H1 (cell line): ENCODE measurements around the gene JAKMIP1. TPM values are rescaled to one million over a fixed set of nuclear protein-coding genes. Genes with fewer than 3 reads are reported as not detected.

Source experiments
- CTCF ChIA-PET: fragments of 300-600 bp; sonication (Branson Sonifier 250); formaldehyde crosslinking; loops from one replicate; lab custom pipeline; 2021; ENCODE audit not compliant: partially characterized antibody; lab: Charles Lee
- POLR2A ChIA-PET: fragments of 300-600 bp; sonication (Branson Sonifier 250); formaldehyde crosslinking; loops from one replicate; lab custom pipeline; 2021; ENCODE audit warnings: inconsistent platforms; ENCODE audit not compliant: partially characterized antibody; lab: Charles Lee
- DNase-seq, 2 experiments: peaks; one replicate each; pipeline versions ENCODE4 v3.0.0 to v3.0.0-alpha.2; 2010 to 2022; ENCODE audit warnings: low spot score in 2 of 2, low read depth in 1 of 2, mixed read lengths in 1 of 2
- FAIRE-seq: peaks from 2 replicates; lab custom pipeline; 2011; peaks lifted over from hg19 to GRCh38; lab: Jason Lieb, UNC
- H2AFZ ChIP-seq: 2 replicates; pipeline ENCODE4 v1.8.1; 2012; ENCODE audit warnings: low read length, inconsistent platforms
- H2AK5ac ChIP-seq: 2 replicates; pipeline ENCODE4 v1.6.1; 2013; ENCODE audit warnings: low read depth, low read length
- H2BK120ac ChIP-seq: replicated peaks from 2 replicates; pipeline ENCODE3; 2013; ENCODE audit warnings: low read depth, low read length, inconsistent platforms
- H2BK12ac ChIP-seq: 2 replicates; pipeline ENCODE4 v1.6.1; 2013; ENCODE audit warnings: low read depth, low read length
- H2BK15ac ChIP-seq: 2 replicates; pipeline ENCODE4 v1.6.1; 2013; ENCODE audit warnings: low read length
- H2BK20ac ChIP-seq: 2 replicates; pipeline ENCODE4 v1.6.1; 2013; ENCODE audit warnings: low read length
- H2BK5ac ChIP-seq: 2 replicates; pipeline ENCODE4 v1.6.1; 2013; ENCODE audit warnings: low read depth, low read length
- H3K14ac ChIP-seq: 2 replicates; pipeline ENCODE4 v1.6.1; 2013; ENCODE audit warnings: inconsistent platforms; ENCODE audit not compliant: insufficient read length
- H3K18ac ChIP-seq: 2 replicates; pipeline ENCODE4 v1.6.1; 2013; ENCODE audit warnings: low read length; ENCODE audit errors: extremely low read depth
- H3K23ac ChIP-seq: 2 replicates; pipeline ENCODE4 v1.6.1; 2013; ENCODE audit warnings: inconsistent platforms; ENCODE audit not compliant: insufficient read length
- H3K23me2 ChIP-seq: 2 replicates; pipeline ENCODE4 v1.6.1; 2013; ENCODE audit warnings: low read depth, low read length
- H3K27ac ChIP-seq: 2 replicates; pipeline ENCODE4 v1.6.1; 2011; ENCODE audit warnings: low read depth, low read length, inconsistent platforms
- H3K27me3 ChIP-seq, 4 experiments: replicated peaks in 1 of 4; 1 replicate in 1 of 4; 2 replicates in 3 of 4; pipeline versions ENCODE4 v1.6.1 to v1.8.1; 2011 to 2013; ENCODE audit warnings: low read length in 3 of 4, mild to moderate bottlenecking in 3 of 4, inconsistent platforms in 2 of 4, mixed read lengths in 2 of 4, moderate library complexity in 1 of 4; ENCODE audit not compliant: control insufficient read depth in 3 of 4, insufficient read depth in 3 of 4; ENCODE audit errors: extremely low read depth in 1 of 4
- H3K36me3 ChIP-seq, 4 experiments: 2 replicates each; pipeline versions ENCODE4 v1.6.1 to v1.8.1; 2011 to 2013; ENCODE audit warnings: mild to moderate bottlenecking in 4 of 4, low read length in 3 of 4, moderate library complexity in 2 of 4, control low read depth in 1 of 4, inconsistent platforms in 1 of 4; ENCODE audit not compliant: insufficient read depth in 4 of 4, control insufficient read depth in 2 of 4
- H3K4ac ChIP-seq: replicated peaks from 2 replicates; pipeline ENCODE3; 2013; ENCODE audit warnings: low read length, low read depth, mixed read lengths, inconsistent platforms; ENCODE audit not compliant: insufficient read length
- H3K4me1 ChIP-seq, 4 experiments: replicated peaks in 1 of 4; 1 replicate in 1 of 4; 2 replicates in 3 of 4; pipeline versions ENCODE4 v1.6.1 to v1.8.1; 2011 to 2013; ENCODE audit warnings: low read length in 3 of 4, inconsistent platforms in 2 of 4, mixed read lengths in 1 of 4; ENCODE audit not compliant: insufficient read depth in 4 of 4, control insufficient read depth in 3 of 4
- H3K4me2 ChIP-seq, 2 experiments: 2 replicates each; pipeline versions ENCODE4 v1.6.1 to v1.8.1; 2011 to 2013; ENCODE audit warnings: low read depth in 2 of 2, low read length in 2 of 2, control low read depth in 1 of 2, inconsistent platforms in 1 of 2, mild to moderate bottlenecking in 1 of 2; ENCODE audit not compliant: insufficient read depth in 1 of 2
- H3K4me3 ChIP-seq, 4 experiments: fragments of 200-600, 300-600 bp in 1 of 4; sonication (generic), shearing (Covaris generic), sonication (Bioruptor Twin) in 1 of 4; 2 replicates each; pipeline versions ENCODE4 v1.5.1 to v1.8.1; 2011 to 2016; ENCODE audit warnings: low read length in 4 of 4, low read depth in 3 of 4, control low read depth in 2 of 4, inconsistent platforms in 2 of 4, mild to moderate bottlenecking in 2 of 4, mixed read lengths in 1 of 4, moderate library complexity in 1 of 4; ENCODE audit not compliant: insufficient read depth in 2 of 4; ENCODE audit errors: extremely low read depth in 1 of 4
- H3K56ac ChIP-seq: replicated peaks from 2 replicates; pipeline ENCODE3; 2013; ENCODE audit warnings: low read depth, mild to moderate bottlenecking, mixed read lengths, low read length, inconsistent platforms; ENCODE audit not compliant: insufficient read length
- H3K79me1 ChIP-seq: 2 replicates; pipeline ENCODE4 v1.6.1; 2013; ENCODE audit warnings: low read depth, low read length, control low read depth
- H3K79me2 ChIP-seq, 2 experiments: 2 replicates each; pipeline versions ENCODE4 v1.6.1 to v1.8.1; 2012 to 2013; ENCODE audit warnings: low read length in 2 of 2, mild to moderate bottlenecking in 2 of 2, inconsistent platforms in 1 of 2; ENCODE audit not compliant: insufficient read depth in 2 of 2, control insufficient read depth in 1 of 2
- H3K9ac ChIP-seq, 4 experiments: replicated peaks in 1 of 4; 1 replicate in 1 of 4; 2 replicates in 3 of 4; pipeline versions ENCODE4 v1.6.1 to v1.8.1; 2011 to 2013; ENCODE audit warnings: low read depth in 3 of 4, low read length in 3 of 4, control low read depth in 2 of 4, mild to moderate bottlenecking in 2 of 4, moderate library complexity in 2 of 4, inconsistent platforms in 1 of 4; ENCODE audit errors: extremely low read depth in 1 of 4
- H3K9me3 ChIP-seq, 2 experiments: 2 replicates each; pipeline versions ENCODE4 v1.6.1 to v1.8.1; 2012 to 2013; ENCODE audit warnings: mild to moderate bottlenecking in 2 of 2, moderate library complexity in 2 of 2, control low read depth in 1 of 2, inconsistent platforms in 1 of 2, low read depth in 1 of 2, low read length in 1 of 2, mixed read lengths in 1 of 2; ENCODE audit not compliant: insufficient read depth in 2 of 2
- H4K20me1 ChIP-seq, 2 experiments: replicated peaks in 1 of 2; 2 replicates each; pipeline versions ENCODE3 to v1.8.1; 2011 to 2013; ENCODE audit warnings: inconsistent platforms in 2 of 2, low read length in 2 of 2, mild to moderate bottlenecking in 1 of 2; ENCODE audit not compliant: insufficient read depth in 2 of 2, control insufficient read depth in 1 of 2
- H4K5ac ChIP-seq: 2 replicates; pipeline ENCODE4 v1.6.1; 2013; ENCODE audit warnings: low read length, low read depth, mixed read lengths, inconsistent platforms; ENCODE audit not compliant: insufficient read length
- H4K8ac ChIP-seq: 2 replicates; pipeline ENCODE4 v1.8.0; 2013; ENCODE audit warnings: mild to moderate bottlenecking, moderate library complexity, low read length, inconsistent platforms; ENCODE audit not compliant: insufficient read depth; ENCODE audit errors: extremely low read depth
- H4K91ac ChIP-seq: replicated peaks from 2 replicates; pipeline ENCODE3; 2013; ENCODE audit warnings: low read length, mixed read lengths, inconsistent platforms; ENCODE audit not compliant: insufficient read length
- ASH2L ChIP-seq: fragments of 200-600, 300-600 bp; sonication (generic); IDR thresholded peaks from one replicate; pipeline ENCODE4 v1.7.1; 2017; ENCODE audit warnings: low read length
- BACH1 ChIP-seq: IDR thresholded peaks from 2 replicates; pipeline ENCODE4 v1.6.1; 2012; ENCODE audit warnings: low read length, improper control_type of control experiment
- CTBP2 ChIP-seq: IDR thresholded peaks from 2 replicates; pipeline ENCODE4 v1.7.0; 2011; ENCODE audit warnings: borderline replicate concordance, mild to moderate bottlenecking, moderate library complexity, mixed read lengths, low read length; ENCODE audit not compliant: insufficient read depth, insufficient read length
- FOSL1 ChIP-seq: IDR thresholded peaks from 2 replicates; pipeline ENCODE4 v1.6.1; 2011; ENCODE audit warnings: mild to moderate bottlenecking, low read depth, low read length, moderate library complexity; ENCODE audit not compliant: insufficient read depth
- GTF2F1 ChIP-seq: IDR thresholded peaks from 2 replicates; pipeline ENCODE4 v1.6.1; 2012; ENCODE audit warnings: low read depth, low read length, improper control_type of control experiment, borderline replicate concordance
- HDAC2 ChIP-seq, 2 experiments: fragments of 300-600 bp in 1 of 2; sonication (generic) in 1 of 2; IDR thresholded peaks; 2 replicates each; pipeline ENCODE4 v1.6.1; 2011 to 2012; ENCODE audit warnings: low read depth in 2 of 2, low read length in 2 of 2, mild to moderate bottlenecking in 2 of 2, moderate library complexity in 2 of 2, borderline replicate concordance in 1 of 2, inconsistent platforms in 1 of 2
- POLR2AphosphoS5 ChIP-seq: IDR thresholded peaks from 2 replicates; pipeline ENCODE4 v1.6.1; 2011; ENCODE audit warnings: low read depth, low read length
- RXRA ChIP-seq: IDR thresholded peaks from 2 replicates; pipeline ENCODE4 v1.6.1; 2011; ENCODE audit warnings: low read depth, mild to moderate bottlenecking, low read length, moderate library complexity; ENCODE audit not compliant: insufficient read depth
- SIN3A ChIP-seq, 2 experiments: IDR thresholded peaks in 1 of 2; conservative IDR thresholded peaks in 1 of 2; 2 replicates each; pipeline ENCODE4 v1.6.1; 2011 to 2012; ENCODE audit warnings: low read length in 2 of 2, improper control_type of control experiment in 1 of 2, low read depth in 1 of 2, mild to moderate bottlenecking in 1 of 2
- SIRT6 ChIP-seq: IDR thresholded peaks from one replicate; pipeline ENCODE4 v1.7.1; 2012; ENCODE audit warnings: low read length, inconsistent platforms
- SIX5 ChIP-seq: IDR thresholded peaks from 2 replicates; pipeline ENCODE4 v1.6.1; 2011; ENCODE audit warnings: mild to moderate bottlenecking, low read depth, low read length
- SUZ12 ChIP-seq: fragments of 200-600 bp; sonication (generic); IDR thresholded peaks from 2 replicates; pipeline ENCODE4 v1.6.1; 2012; ENCODE audit warnings: mild to moderate bottlenecking, inconsistent platforms, low read length, moderate library complexity, mixed read lengths
- WGBS, 2 experiments: shearing (Covaris generic) in 1 of 2; methylation state at CpG; one replicate each; pipeline versions ENCODE4 v1.1.6 to v1.1.7; 2013 to 2015; ENCODE audit warnings: low lambda C conversion rate in 2 of 2, mixed read lengths in 2 of 2, inconsistent platforms in 1 of 2, low coverage in 1 of 2, missing lambda C conversion rate in 1 of 2; ENCODE audit not compliant: insufficient replicate concordance in 2 of 2, insufficient coverage in 1 of 2, insufficient read length in 1 of 2; ENCODE audit errors: extremely low coverage in 1 of 2, missing lambda C conversion rate in 1 of 2; 5-methylcytosine and 5-hydroxymethylcytosine counted together
- polyA plus RNA-seq, 7 experiments: library from polyadenylated mRNA; depleted of rRNA in 3 of 7; stranded (reverse) in 5 of 7; unstranded in 2 of 7; fragments of >200 nt in 5 of 7; fragments of 200-250 nt in 2 of 7; gene quantifications; 1 replicate in 5 of 7; 2 replicates in 1 of 7; 4 replicates in 1 of 7; pipeline versions ENCODE4 v1.2.1 to v1.2.3, GENCODE V29; 2011 to 2013; ENCODE audit warnings: missing spikeins in 2 of 7, mixed read lengths in 2 of 7
- total RNA-seq: library from RNA; stranded (reverse); fragmentation: NEBNext Ultra II Directional; extraction: Animal tissue kit (Norgen Biotek cat#: 25700); gene quantifications from 2 replicates; pipeline ENCODE4 v1.2.1, GENCODE V29; 2021

The JAKMIP1 gene
- total and polyA plus RNA-seq, 2 of the 8 experiments (the other 6 are each of a cell fraction or from before 2014, with no cell fraction given) = 2.5 to 4.4 TPM

DNA sequence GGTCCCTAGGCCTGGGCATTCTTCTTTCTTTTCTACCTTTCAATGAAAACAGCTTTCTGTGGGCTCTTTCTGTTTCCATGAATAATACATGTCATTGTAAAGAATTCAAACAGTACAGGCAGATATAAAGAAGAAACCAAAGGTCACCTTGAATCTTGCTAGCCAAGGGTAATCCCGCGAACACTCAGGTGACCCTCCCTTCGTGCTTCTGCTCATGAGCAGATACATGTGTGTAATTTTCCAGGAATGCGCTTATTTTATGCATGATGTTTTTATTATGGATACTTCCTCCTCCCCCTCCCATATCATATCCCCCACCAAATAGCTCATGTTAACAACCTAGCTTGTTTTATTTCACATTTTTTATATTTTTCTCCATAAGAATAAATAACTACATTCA lies 9.6 kb upstream of the JAKMIP1 start:
- no peaks in the 10 kb centered on the region for H3K79me2 ChIP-seq
- no peak for FAIRE-seq
- no peaks in the 10 kb centered on the region for H3K23me2 ChIP-seq
- H3K9ac ChIP-seq = no peak overlapping the region
- no peak overlapping the region for H3K4me3 ChIP-seq
- H2AFZ ChIP-seq = no peak overlapping the region
- no peak overlapping the region for H3K4me2 ChIP-seq
- H3K18ac ChIP-seq = no peak overlapping the region
- WGBS, 2 experiments = 90% methylated on average over 4 of the region's 4 CpGs; no CpG with 5 or more reads in 1 of the 2 experiments
- H3K79me1 ChIP-seq = no peaks in the 10 kb centered on the region
- no peak overlapping the region for H3K14ac ChIP-seq
- H3K27me3 ChIP-seq = no peaks in the 10 kb centered on the region; a peak in 1 of 7 replicates
- no peak overlapping the region for H3K27ac ChIP-seq
- no peaks in the 10 kb centered on the region for H3K9me3 ChIP-seq
- ChIA-PET POLR2A (interaction anchor here (1.3 kb wide), 1 partner anchor 9 kb away, joined by 4 read pairs; no protein-coding TSS in a partner anchor), CTCF (interaction anchor here (1.0 to 1.2 kb wide), 4 partner anchors 11 to 211 kb away, joined by 3 to 6 read pairs (median 4); no protein-coding TSS in a partner anchor)
- H2BK15ac ChIP-seq = no peak overlapping the region
- no peak overlapping the region for H2BK12ac ChIP-seq
- no peak for DNase-seq
- no peaks in the 10 kb centered on the region for H3K36me3 ChIP-seq
- H3K56ac ChIP-seq = no peak overlapping the region
- no peak overlapping the region for H2BK5ac ChIP-seq
- H4K91ac ChIP-seq = no peak overlapping the region
- no peaks in the 10 kb centered on the region for H4K20me1 ChIP-seq
- no peak overlapping the region for H2BK20ac ChIP-seq
- no peak overlapping the region for H3K23ac ChIP-seq
- TF ChIP-seq SIN3A (conservative IDR thresholded peaks at IDR 0.05 in 1 of 2, IDR thresholded peaks at IDR 0.05 in 1 of 2; ENCODE audit: low read depth in 1 of 2, low read length in 2 of 2) = no peak
- no peak for TF ChIP-seq SIRT6
- TF ChIP-seq FOSL1 = no peak
- TF ChIP-seq SIX5 = no peak
- no peak for TF ChIP-seq ASH2L
- no peak for TF ChIP-seq GTF2F1
- no peak for TF ChIP-seq SUZ12
- no peak for TF ChIP-seq POLR2AphosphoS5
- TF ChIP-seq BACH1 = no peak
- TF ChIP-seq RXRA = no peak
- no peak for TF ChIP-seq HDAC2 (IDR thresholded peaks at IDR 0.05; ENCODE audit: borderline replicate concordance in 1 of 2, low read depth in 2 of 2, low read length in 2 of 2)
- no peak for TF ChIP-seq CTBP2
- H2AK5ac ChIP-seq = no peak overlapping the region
- no peak overlapping the region for H4K8ac ChIP-seq
- no peaks in the 10 kb centered on the region for H3K4me1 ChIP-seq
- no peak overlapping the region for H2BK120ac ChIP-seq
- no peak overlapping the region for H3K4ac ChIP-seq
- H4K5ac ChIP-seq = no peak overlapping the region
